Mucosa of stomach (tissue), 1 donor: ENCODE data around the gene ADD2.

Experiments used
- H3K27me3 ChIP-seq: one replicate; pipeline ENCODE4 v1.7.0; 2013; ENCODE audit warnings: mild to moderate bottlenecking, low read length; ENCODE audit not compliant: control insufficient read depth, insufficient read depth
- H3K36me3 ChIP-seq: one replicate; pipeline ENCODE4 v1.7.0; 2013; ENCODE audit warnings: low read length; ENCODE audit not compliant: control insufficient read depth, insufficient read depth
- H3K4me1 ChIP-seq: one replicate; pipeline ENCODE4 v1.7.0; 2013; ENCODE audit warnings: mild to moderate bottlenecking, low read length; ENCODE audit not compliant: control insufficient read depth, insufficient read depth
- H3K4me3 ChIP-seq: one replicate; pipeline ENCODE4 v1.7.0; 2013; ENCODE audit warnings: low read length
- H3K9ac ChIP-seq: one replicate; pipeline ENCODE4 v1.7.0; 2013; ENCODE audit warnings: mild to moderate bottlenecking, low read length, moderate library complexity
- H3K9me3 ChIP-seq: one replicate; pipeline ENCODE4 v1.7.0; 2013; ENCODE audit warnings: mild to moderate bottlenecking, low read length, moderate library complexity; ENCODE audit not compliant: control insufficient read depth
- donor health status: Pancreatic carcinoma.

The ADD2 gene

GRCh38 chr2:70725505-70725904, 42.5 kb downstream of the ADD2 start:
- H3K4me3 ChIP-seq: no peak overlapping the region
- no peak overlapping the region for H3K9ac ChIP-seq
- H3K4me1 ChIP-seq: no peaks in the 10 kb centered on the region
- H3K27me3 ChIP-seq: no peaks in the 10 kb centered on the region
- H3K36me3 ChIP-seq: no peaks in the 10 kb centered on the region
- no peaks in the 10 kb centered on the region for H3K9me3 ChIP-seq

GRCh38 chr2:70724366-70724765, 43.6 kb downstream of the ADD2 start:
- Histone ChIP-seq H3K9me3 (no peaks in the 10 kb centered on the region), H3K27me3 (no peaks in the 10 kb centered on the region), H3K4me1 (no peaks in the 10 kb centered on the region), H3K36me3 (no peaks in the 10 kb centered on the region), H3K9ac (no peak overlapping the region), H3K4me3 (no peak overlapping the region)

GRCh38 chr2:70723286-70723885, 44.6 kb downstream of the ADD2 start:
- no peak overlapping the region for H3K4me3 ChIP-seq
- no peak overlapping the region for H3K9ac ChIP-seq
- no peaks in the 10 kb centered on the region for H3K9me3 ChIP-seq
- H3K36me3 ChIP-seq: no peaks in the 10 kb centered on the region
- no peaks in the 10 kb centered on the region for H3K27me3 ChIP-seq
- H3K4me1 ChIP-seq: no peaks in the 10 kb centered on the region

- Histone ChIP-seq H3K9me3 (no peaks in the 10 kb centered on the region), H3K9ac (no peak overlapping the region), H3K4me3 (no peak overlapping the region), H3K27me3 (no peaks in the 10 kb centered on the region), H3K4me1 (no peaks in the 10 kb centered on the region), H3K36me3 (no peaks in the 10 kb centered on the region)
Measured at GRCh38 chr2:70720124-70720523, 47.9 kb downstream of the ADD2 start.

- no peaks in the 10 kb centered on the region for H3K36me3 ChIP-seq
- H3K4me3 ChIP-seq: no peak overlapping the region
- H3K27me3 ChIP-seq: no peaks in the 10 kb centered on the region
- no peaks in the 10 kb centered on the region for H3K4me1 ChIP-seq
- no peak overlapping the region for H3K9ac ChIP-seq
- H3K9me3 ChIP-seq: no peaks in the 10 kb centered on the region
Measured at GRCh38 chr2:70719231-70719630, 48.8 kb downstream of the ADD2 start.

GRCh38 chr2:70718736-70719135, 49.3 kb downstream of the ADD2 start:
- no peaks in the 10 kb centered on the region for H3K4me1 ChIP-seq
- no peaks in the 10 kb centered on the region for H3K36me3 ChIP-seq
- H3K9me3 ChIP-seq: no peaks in the 10 kb centered on the region
- H3K4me3 ChIP-seq: no peak overlapping the region
- H3K9ac ChIP-seq: no peak overlapping the region
- H3K27me3 ChIP-seq: no peaks in the 10 kb centered on the region

GRCh38 chr2:70718241-70718640, 49.8 kb downstream of the ADD2 start:
- H3K4me3 ChIP-seq: no peak overlapping the region
- H3K36me3 ChIP-seq: no peaks in the 10 kb centered on the region
- no peak overlapping the region for H3K9ac ChIP-seq
- H3K27me3 ChIP-seq: no peaks in the 10 kb centered on the region
- H3K9me3 ChIP-seq: no peaks in the 10 kb centered on the region
- no peaks in the 10 kb centered on the region for H3K4me1 ChIP-seq

GRCh38 chr2:70717431-70718038, 50.5 kb downstream of the ADD2 start:
- no peak overlapping the region for H3K9ac ChIP-seq
- no peak overlapping the region for H3K4me3 ChIP-seq
- no peaks in the 10 kb centered on the region for H3K9me3 ChIP-seq
- H3K27me3 ChIP-seq: no peaks in the 10 kb centered on the region
- no peaks in the 10 kb centered on the region for H3K4me1 ChIP-seq
- H3K36me3 ChIP-seq: no peaks in the 10 kb centered on the region

- no peaks in the 10 kb centered on the region for H3K9me3 ChIP-seq
- no peak overlapping the region for H3K4me3 ChIP-seq
- H3K27me3 ChIP-seq: no peaks in the 10 kb centered on the region
- no peaks in the 10 kb centered on the region for H3K36me3 ChIP-seq
- no peak overlapping the region for H3K9ac ChIP-seq
- H3K4me1 ChIP-seq: no peaks in the 10 kb centered on the region
Measured at GRCh38 chr2:70716951-70717350, 51.0 kb downstream of the ADD2 start.

- no peaks in the 10 kb centered on the region for H3K36me3 ChIP-seq
- H3K27me3 ChIP-seq: no peaks in the 10 kb centered on the region
- no peak overlapping the region for H3K9ac ChIP-seq
- no peaks in the 10 kb centered on the region for H3K4me1 ChIP-seq
- no peak overlapping the region for H3K4me3 ChIP-seq
- no peaks in the 10 kb centered on the region for H3K9me3 ChIP-seq
Measured at GRCh38 chr2:70716131-70716743, 51.8 kb downstream of the ADD2 start.

GRCh38 chr2:70715071-70715985, 52.7 kb downstream of the ADD2 start:
- Histone ChIP-seq H3K4me1 (no peaks in the 10 kb centered on the region), H3K9ac (no peak overlapping the region), H3K4me3 (no peak overlapping the region), H3K27me3 (no peaks in the 10 kb centered on the region), H3K9me3 (no peaks in the 10 kb centered on the region), H3K36me3 (no peaks in the 10 kb centered on the region)
